K562 (cell line): ENCODE results near the gene PDPK1. TPM values are rescaled to one million over a fixed set of nuclear protein-coding genes. Genes with fewer than 3 reads are reported as not detected.

Experiments
- E2F5 ChIP-seq: sonication (generic); formaldehyde crosslinking; IDR thresholded peaks from 2 replicates; pipeline ENCODE4 v1.8.0; 2022; ENCODE audit warnings: mild to moderate bottlenecking, missing genetic modification reagents
- GTF2F1 ChIP-seq: IDR thresholded peaks from 2 replicates; pipeline ENCODE4 v1.6.1; 2011; ENCODE audit warnings: low read depth, low read length, improper control_type of control experiment
- HDGF ChIP-seq: fragments of 450-650 bp; IDR thresholded peaks from 2 replicates; pipeline ENCODE4 v1.6.1; 2016
- HES1 ChIP-seq: fragments of 450-650 bp; IDR thresholded peaks from 2 replicates; pipeline ENCODE4 v1.6.1; 2016; ENCODE audit warnings: low read depth, mild to moderate bottlenecking, moderate library complexity
- MED1 ChIP-seq: sonication (generic); formaldehyde crosslinking; IDR thresholded peaks from 2 replicates; pipeline ENCODE4 v1.8.1; 2023; ENCODE audit warnings: missing genetic modification reagents, borderline replicate concordance
- MTA2 ChIP-seq: fragments of 450-650 bp; IDR thresholded peaks from 2 replicates; pipeline ENCODE4 v1.6.1; 2016; ENCODE audit warnings: low read depth
- PRDM10 ChIP-seq: fragments of 450-650 bp; IDR thresholded peaks from 2 replicates; pipeline ENCODE4 v1.6.1; 2018; ENCODE audit not compliant: partially characterized antibody
- RBM22 ChIP-seq: fragments of 200-400 bp; formaldehyde crosslinking; IDR thresholded peaks from 2 replicates; pipeline ENCODE4 v1.6.1; 2018; ENCODE audit warnings: low read length, low read depth; ENCODE audit not compliant: poor library complexity, severe bottlenecking
- RBM25 ChIP-seq: fragments of 200-400 bp; formaldehyde crosslinking; IDR thresholded peaks from 2 replicates; pipeline ENCODE4 v1.6.1; 2018; ENCODE audit warnings: low read length, low read depth, moderate library complexity; ENCODE audit not compliant: severe bottlenecking
- RCOR1 ChIP-seq, 2 experiments: IDR thresholded peaks; 2 replicates each; pipeline ENCODE4 v1.6.1; 2012; ENCODE audit warnings: low read depth in 2 of 2, low read length in 2 of 2, borderline replicate concordance in 1 of 2, improper control_type of control experiment in 1 of 2
- SAP30 ChIP-seq: fragments of 200-600 bp; sonication (generic); IDR thresholded peaks from 2 replicates; pipeline ENCODE4 v1.6.1; 2012; ENCODE audit warnings: borderline replicate concordance, low read depth, mild to moderate bottlenecking, moderate library complexity, low read length, control low read depth, inconsistent platforms; ENCODE audit not compliant: insufficient read depth, poor library complexity, severe bottlenecking
- SMAD3 ChIP-seq: fragments of 450-650 bp; formaldehyde crosslinking; conservative IDR thresholded peaks from 2 replicates; pipeline ENCODE4 v1.4.0; 2020; ENCODE audit warnings: mild to moderate bottlenecking
- TAF15 ChIP-seq: fragments of 200-400 bp; formaldehyde crosslinking; IDR thresholded peaks from 2 replicates; pipeline ENCODE4 v1.6.1; 2017; ENCODE audit warnings: mild to moderate bottlenecking, low read depth, low read length, moderate library complexity
- TCF3 ChIP-seq: sonication (generic); formaldehyde crosslinking; IDR thresholded peaks from 2 replicates; pipeline ENCODE4 v1.4.0; 2020; ENCODE audit warnings: mild to moderate bottlenecking, missing genetic modification reagents
- TCFL5 ChIP-seq: fragments of 250-450 bp; sonication (Bioruptor Pico); conservative IDR thresholded peaks from 2 replicates; pipeline ENCODE4 v1.6.1; 2021; ENCODE audit warnings: mild to moderate bottlenecking, moderate library complexity, matching md5 sums
- ZNF347 ChIP-seq: fragments of 450-650 bp; formaldehyde crosslinking; IDR thresholded peaks from 2 replicates; pipeline ENCODE4 v1.4.0; 2020; ENCODE audit warnings: low read depth, mild to moderate bottlenecking, moderate library complexity
- ZNF354B ChIP-seq: fragments of 250-450 bp; sonication (Bioruptor Pico); IDR thresholded peaks from 2 replicates; pipeline ENCODE4 v1.4.0; 2020
- ZNF592 ChIP-seq: fragments of 450-650 bp; IDR thresholded peaks from 2 replicates; pipeline ENCODE4 v1.6.1; 2017; ENCODE audit warnings: antibody characterized with exemption, mild to moderate bottlenecking
- polyA plus RNA-seq, 8 experiments: library from polyadenylated mRNA; depleted of rRNA in 4 of 8; stranded (reverse) in 5 of 8; unstranded in 3 of 8; fragments of >200 nt; fragmentation: Nextera tagmentation in 2 of 8; fragmentation: Illumina TruSeq in 1 of 8; extraction: Ambion mirVana in 2 of 8; extraction: Trizol in 1 of 8; gene quantifications; 2 replicates each; pipeline versions ENCODE4 v1.2.1 to v1.2.3, GENCODE V29; 2011 to 2014; ENCODE audit warnings: inconsistent platforms in 1 of 8, missing spikeins in 1 of 8
- total RNA-seq, 7 experiments: library from RNA; depleted of rRNA in 6 of 7; stranded (reverse); fragments of >200 nt in 6 of 7; fragmentation: Illumina TruSeq in 2 of 7; extraction: Trizol in 2 of 7; gene quantifications; 2 replicates each; pipeline versions ENCODE4 v1.2.1 to v1.2.3, GENCODE V29; 2011 to 2021; ENCODE audit warnings: low replicate concordance in 1 of 7

The PDPK1 gene
- total and polyA plus RNA-seq, 9 of the 15 experiments (the other 6 are each of a cell fraction or from before 2014, with no cell fraction given) = 4.0 to 37.2 (median 18.7) TPM

GRCh38 chr16:2537451-2538379, at the start of gene PDPK1 (continued):
- TF ChIP-seq TCFL5 (CRISPR knock-in tag) (no peak), ZNF592 (no peak; the same call in 1 of the 2 replicates), MTA2 (no peak), E2F5 (CRISPR knock-in tag) (no peak), SMAD3 (CRISPR knock-in tag) (no peak), RCOR1 (IDR thresholded peaks at IDR 0.05; ENCODE audit: borderline replicate concordance in 1 of 2, low read depth in 2 of 2, low read length in 2 of 2) (0 out of 4 replicates have a peak, but pooled peaks of 1 of the 2 experiments have one; percentile 9), MED1 (CRISPR knock-in tag) (no peak), GTF2F1 (no peak), RBM25 (peak; percentile 87), TAF15 (no peak), PRDM10 (no peak), HDGF (no peak), ZNF354B (CRISPR knock-in tag) (no peak), ZNF347 (CRISPR knock-in tag) (no peak), RBM22 (no peak), HES1 (no peak), SAP30 (peak; percentile 35), TCF3 (CRISPR knock-in tag) (no peak)
